Endothelial cell of umbilical vein (primary cell): ENCODE data around the gene C1QTNF4. TPM values are rescaled to one million over a fixed set of nuclear protein-coding genes. Genes with fewer than 3 reads are reported as not detected.

ENCODE experiments used
- BruUV-seq: library from RNA; stranded (reverse); fragments of 400-500 nt; replicated peaks from 2 replicates; lab custom pipeline; 2021; lab: Mats Ljungman, UMichigan
- CTCF ChIA-PET: fragments of 300-600, 350-600 bp; sonication (Branson Sonifier 250); formaldehyde crosslinking; loops from one replicate; lab custom pipeline; 2021; ENCODE audit warnings: antibody characterized with exemption, inconsistent platforms; lab: Charles Lee
- POLR2A ChIA-PET: fragments of 300-600, 350-600 bp; sonication (Branson Sonifier 250); formaldehyde crosslinking; loops from one replicate; lab custom pipeline; 2021; ENCODE audit warnings: antibody characterized with exemption, inconsistent platforms; lab: Charles Lee
- DNase-seq: peaks from one replicate; pipeline ENCODE4 v3.0.0-alpha.2; 2011; ENCODE audit warnings: low read depth, low spot score
- FAIRE-seq: peaks from 2 replicates; lab custom pipeline; 2011; peaks lifted over from hg19 to GRCh38; lab: Jason Lieb, UNC
- H2AFZ ChIP-seq: 2 replicates; pipeline ENCODE4 v1.6.0; 2012; ENCODE audit warnings: low read depth, low read length, control low read depth, inconsistent platforms
- H3K27ac ChIP-seq: 2 replicates; pipeline ENCODE4 v1.5.1; 2011; ENCODE audit warnings: low read depth, mild to moderate bottlenecking, control low read depth, low read length, moderate library complexity; ENCODE audit not compliant: insufficient read depth
- H3K27me3 ChIP-seq, 2 experiments: 2 replicates each; pipeline versions ENCODE4 v1.6.0 to v1.6.1; 2011; ENCODE audit warnings: low read length in 2 of 2, mixed read lengths in 1 of 2; ENCODE audit not compliant: control insufficient read depth in 2 of 2, insufficient read depth in 2 of 2
- H3K36me3 ChIP-seq, 2 experiments: 2 replicates in 1 of 2; 3 replicates in 1 of 2; pipeline ENCODE4 v1.5.1; 2011; ENCODE audit warnings: low read length in 2 of 2, mild to moderate bottlenecking in 1 of 2, moderate library complexity in 1 of 2; ENCODE audit not compliant: control insufficient read depth in 2 of 2, insufficient read depth in 2 of 2; ENCODE audit errors: extremely low read depth in 1 of 2
- H3K4me1 ChIP-seq: 3 replicates; pipeline ENCODE4 v1.5.1; 2011; ENCODE audit warnings: mild to moderate bottlenecking, low read length; ENCODE audit not compliant: control insufficient read depth, insufficient read depth; ENCODE audit errors: extremely low read depth
- H3K4me2 ChIP-seq: 2 replicates; pipeline ENCODE4 v1.6.1; 2011; ENCODE audit warnings: low read length, control low read depth, mixed read lengths; ENCODE audit not compliant: insufficient read depth
- H3K4me3 ChIP-seq, 3 experiments: fragments of 200-600 bp in 1 of 3; sonication (generic), shearing (Covaris generic) in 1 of 3; replicated peaks in 1 of 3; 2 replicates each; pipeline ENCODE4 v1.5.1; 2011 to 2016; ENCODE audit warnings: control low read depth in 3 of 3, low read length in 3 of 3, mild to moderate bottlenecking in 2 of 3, inconsistent platforms in 1 of 3, low read depth in 1 of 3, moderate library complexity in 1 of 3; ENCODE audit not compliant: insufficient read depth in 1 of 3
- H3K79me2 ChIP-seq: 2 replicates; pipeline ENCODE4 v1.6.0; 2012; ENCODE audit warnings: low read length, inconsistent platforms; ENCODE audit not compliant: control insufficient read depth, insufficient read depth
- H3K9ac ChIP-seq: replicated peaks from 2 replicates; pipeline ENCODE3; 2011; ENCODE audit warnings: low read length, control low read depth; ENCODE audit not compliant: insufficient read depth; ENCODE audit errors: extremely low read depth
- H3K9me1 ChIP-seq: replicated peaks from 3 replicates; pipeline ENCODE4 v1.6.0; 2011; ENCODE audit warnings: mild to moderate bottlenecking, low read length; ENCODE audit not compliant: control insufficient read depth, insufficient read depth; ENCODE audit errors: extremely low read depth
- H3K9me3 ChIP-seq: replicated peaks from 2 replicates; pipeline ENCODE4 v1.5.1; 2012; ENCODE audit warnings: low read length, inconsistent platforms; ENCODE audit not compliant: control insufficient read depth, insufficient read depth
- H4K20me1 ChIP-seq: replicated peaks from 2 replicates; pipeline ENCODE3; 2011; ENCODE audit warnings: mild to moderate bottlenecking, low read length; ENCODE audit not compliant: control insufficient read depth, insufficient read depth; ENCODE audit errors: extremely low read depth
- CTCF ChIP-seq, 2 donors: IDR thresholded peaks; 1 replicate in 1 of 2; 2 replicates in 1 of 2; pipeline ENCODE4 v1.5.1; 2011; ENCODE audit warnings: low read length in 2 of 2, mild to moderate bottlenecking in 2 of 2, moderate library complexity in 2 of 2, control low read depth in 1 of 2, inconsistent platforms in 1 of 2, low read depth in 1 of 2; ENCODE audit not compliant: insufficient read depth in 1 of 2; ENCODE audit errors: extremely low read depth in 1 of 2
- EZH2 ChIP-seq: IDR thresholded peaks from 2 replicates; pipeline ENCODE4 v1.6.1; 2012; ENCODE audit warnings: borderline replicate concordance, low read depth, mild to moderate bottlenecking, moderate library complexity, low read length, inconsistent platforms; ENCODE audit not compliant: severe bottlenecking
- FOS ChIP-seq: IDR thresholded peaks from 2 replicates; pipeline ENCODE4 v1.6.1; 2011; ENCODE audit warnings: mild to moderate bottlenecking, low read length, moderate library complexity, borderline replicate concordance; ENCODE audit not compliant: insufficient read depth
- GATA2 ChIP-seq: IDR thresholded peaks from 2 replicates; pipeline ENCODE4 v1.7.0; 2011; ENCODE audit warnings: low read depth, mild to moderate bottlenecking, moderate library complexity, mixed read lengths, low read length; ENCODE audit not compliant: insufficient read length, insufficient read depth
- JUN ChIP-seq: IDR thresholded peaks from 2 replicates; pipeline ENCODE4 v1.6.1; 2011; ENCODE audit warnings: borderline replicate concordance, low read depth; ENCODE audit not compliant: insufficient read length, insufficient read depth
- MAX ChIP-seq: IDR thresholded peaks from 2 replicates; pipeline ENCODE4 v1.6.1; 2011; ENCODE audit not compliant: insufficient read depth, insufficient read length
- MYC ChIP-seq: IDR thresholded peaks from one replicate; pipeline ENCODE4 v1.6.1; 2011; ENCODE audit warnings: mild to moderate bottlenecking, low read depth, low read length
- POLR2A ChIP-seq: IDR thresholded peaks from 2 replicates; pipeline ENCODE4 v1.6.1; 2012; ENCODE audit warnings: low read depth, mild to moderate bottlenecking, control low read depth, low read length
- POLR2AphosphoS5 ChIP-seq: IDR thresholded peaks from 2 replicates; pipeline ENCODE4 v1.6.1; 2012; ENCODE audit warnings: low read depth, mild to moderate bottlenecking, control low read depth, low read length, moderate library complexity; ENCODE audit not compliant: insufficient read depth
- dilution Hi-C: fragments of 300-500 bp; cut with MboI; formaldehyde crosslinking; loops from one replicate; pipeline ENCODE4 v1.15.0; 2019; ENCODE audit warnings: low sequenced_read_pairs; ENCODE audit not compliant: extremely low pct_ligation_motif_present
- intact Hi-C: fragments of 100-400 bp; cut with micrococcal nuclease; formaldehyde crosslinking; loops from one replicate; pipeline ENCODE4 v1.10.0; 2022
- polyA plus RNA-seq, 4 experiments: library from polyadenylated mRNA; depleted of rRNA in 3 of 4; stranded (reverse) in 3 of 4; unstranded in 1 of 4; fragments of >200 nt; gene quantifications; 2 replicates each; pipeline versions ENCODE4 v1.2.1 to v1.2.3, GENCODE V29; 2011 to 2012; ENCODE audit warnings: missing spikeins in 1 of 4
- total RNA-seq: library from RNA; stranded (reverse); gene quantifications from 2 replicates; pipeline ENCODE4 v1.2.3, GENCODE V29; 2021

C1QTNF4 gene
- total and polyA plus RNA-seq, 2 donors (not counting 3 experiments of a cell fraction or from before 2014, with no cell fraction given): 1.7 to 5.4 TPM

GRCh38 chr11:47595029-47595428 is 818 bp upstream of the C1QTNF4 start:
- H2AFZ ChIP-seq: no peak overlapping the region
- ChIA-PET POLR2A (interaction anchor here (0.7 to 1.8 kb wide), 2 partner anchors 11 to 25 kb away, joined by 3 to 4 read pairs; no protein-coding TSS in a partner anchor), CTCF (interaction anchor here (1.0 to 1.4 kb wide), 3 partner anchors 9 to 42 kb away, joined by 3 read pairs; partner anchors contain the start of genes CELF1 and FAM180B)
- H3K9me1 ChIP-seq: no peaks in the 10 kb centered on the region
- H4K20me1 ChIP-seq: no peaks in the 10 kb centered on the region
- no peak overlapping the region for H3K4me2 ChIP-seq
- dilution Hi-C loops: no loop called here
- H3K9me3 ChIP-seq: no peaks in the 10 kb centered on the region
- FAIRE-seq (no peak), DNase-seq (no peak)
- H3K79me2 ChIP-seq: no peaks in the 10 kb centered on the region
- no peak overlapping the region for H3K27ac ChIP-seq
- H3K36me3 ChIP-seq: no peaks in the 10 kb centered on the region
- H3K4me3 ChIP-seq: no peak overlapping the region
- no TSS peak for BruUV-seq
- intact Hi-C loops: no loop called here
- peaks cover 34 to 40% of the 10 kb centered on the region in 2 experiments for H3K27me3 ChIP-seq
- H3K9ac ChIP-seq: no peak overlapping the region
- TF ChIP-seq MAX (no peak), POLR2A (no peak), JUN (no peak), CTCF (IDR thresholded peaks at IDR 0.05; ENCODE audit: extremely low read depth in 1 of 2, insufficient read depth in 1 of 2, low read depth in 1 of 2, low read length in 2 of 2) (no peak), MYC (no peak), GATA2 (no peak), EZH2 (no peak), FOS (no peak), POLR2AphosphoS5 (no peak)
- H3K4me1 ChIP-seq: peaks cover 10% of the 10 kb centered on the region
